NCI-H345 treated with DMSO at 0.1 percent for 48 hours (cell line): Measurements from ENCODE around the gene DMAC2.
"Not testable (repeated sequence)": the region's sequence is repeated elsewhere in the genome, so short reads cannot be mapped to it uniquely, and the experiment has no call there.

Source experiments
- DNase-seq: peaks from one replicate; lab custom pipeline; 2025; ENCODE audit not compliant: unreplicated experiment; lab: John Stamatoyannopoulos, UW

Gene DMAC2

GRCh38 chr19:41443813-41444455 lies 4.2 kb upstream of the DMAC2 start:
- DNase-seq, result no peak

GRCh38 chr19:41442473-41443355 lies 3.0 kb upstream of the DMAC2 start, which contains the start of gene ERICH4:
TSS of gene ERICH4 (plus strand) at chr19:41443156. CDS start at chr19:41443170, 14 bp downstream.
- no peak for DNase-seq

GRCh38 chr19:41441321-41441945 lies 1.7 kb upstream of the DMAC2 start:
- no peak for DNase-seq

DNA sequence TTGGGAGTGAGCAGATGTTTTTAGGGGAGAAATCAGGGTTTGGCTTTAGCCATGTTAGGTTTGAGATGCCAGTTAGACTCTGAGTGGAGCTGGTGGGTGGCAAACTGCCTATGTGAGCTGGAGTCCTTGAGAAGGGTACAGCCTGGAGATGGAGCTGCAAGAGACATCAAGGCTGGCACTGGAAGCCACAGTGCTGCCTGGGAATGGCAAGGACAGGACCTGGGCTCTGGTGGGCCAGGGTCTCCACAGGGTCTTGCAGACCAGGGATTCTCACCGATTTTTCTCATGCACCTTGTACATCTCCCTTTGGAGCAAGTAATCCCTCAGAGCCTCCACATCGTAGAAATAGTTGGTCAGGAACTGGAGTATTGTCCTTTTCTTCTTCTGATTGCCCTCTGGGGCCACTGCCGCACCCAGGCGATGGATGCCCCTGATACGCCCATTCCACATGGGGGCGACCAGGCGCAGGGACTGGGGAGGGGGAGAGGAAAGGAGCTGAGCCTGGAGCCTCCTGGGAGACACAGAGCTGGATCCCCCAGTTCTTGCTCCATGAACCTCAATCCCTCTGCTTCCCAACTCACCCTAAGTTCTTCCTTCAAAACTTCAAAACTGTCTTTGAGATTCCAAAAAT lies 1.7 kb downstream of the DMAC2 start:
- DNase-seq, result no peak

GRCh38 chr19:41436674-41436951 lies 3.1 kb downstream of the DMAC2 start:
- no peak for DNase-seq

GRCh38 chr19:41435936-41436673 lies 3.6 kb downstream of the DMAC2 start:
- no peak for DNase-seq

DNA sequence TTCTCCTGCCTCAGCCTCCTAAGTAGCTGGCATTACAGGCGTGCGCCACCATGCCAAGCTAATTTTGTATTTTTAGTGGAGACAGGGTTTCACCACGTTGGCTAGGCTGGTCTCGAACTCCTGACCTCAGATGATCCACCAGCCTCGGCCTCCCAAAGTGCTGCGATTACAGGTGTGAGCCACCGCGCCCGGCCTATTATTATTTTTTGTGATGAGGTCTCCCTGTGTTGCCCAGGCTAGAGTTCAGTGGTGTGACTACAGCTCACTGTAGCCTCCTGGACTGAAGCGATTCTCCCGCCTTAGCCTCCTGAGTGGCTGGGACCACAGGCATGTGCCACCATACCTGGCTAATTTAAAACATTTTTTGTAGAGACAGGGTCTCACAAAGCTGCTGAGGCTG lies 4.3 kb downstream of the DMAC2 start:
- DNase-seq, result not testable (repeated sequence)

DNA sequence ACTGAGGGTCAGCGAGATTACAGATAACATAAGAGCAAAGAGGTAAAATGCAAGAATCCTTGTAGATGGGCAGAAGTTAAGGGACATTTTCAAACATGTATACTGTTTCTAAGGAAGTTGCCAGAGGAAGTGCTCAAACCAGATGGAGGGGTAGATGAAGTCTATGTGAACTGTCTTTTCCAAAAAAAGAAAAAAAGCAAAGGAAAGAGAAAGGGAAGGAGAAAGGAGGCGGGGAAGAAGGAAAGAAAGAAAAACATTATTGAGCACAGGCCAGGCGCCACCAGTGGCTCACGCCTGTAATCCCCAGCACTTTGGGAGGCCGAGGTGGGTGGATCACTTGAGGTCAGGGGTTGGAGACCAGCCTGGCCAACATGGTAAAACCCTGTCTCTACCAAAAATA lies 5.3 kb downstream of the DMAC2 start:
- no peak for DNase-seq

DNA sequence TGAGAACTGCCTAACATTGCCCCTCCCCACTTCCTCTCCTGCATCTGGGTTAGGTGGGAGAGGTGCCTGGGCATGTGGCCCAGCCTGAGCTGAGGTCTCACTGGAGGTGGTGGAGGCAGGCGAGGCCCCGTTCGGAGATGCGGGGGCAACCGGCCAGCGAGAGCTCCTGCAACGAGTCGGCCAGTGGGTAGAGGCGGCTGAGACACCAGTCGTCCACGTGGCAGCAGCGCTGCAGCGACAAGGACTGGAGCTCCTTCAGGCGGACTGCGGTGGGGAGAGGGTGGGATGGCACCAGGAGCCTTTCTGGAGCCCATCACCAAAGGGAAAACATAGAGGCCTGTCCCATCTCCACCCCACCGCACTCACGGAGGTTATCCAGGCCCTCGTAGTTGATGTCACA lies 6.5 kb downstream of the DMAC2 start:
- no peak for DNase-seq

DNA sequence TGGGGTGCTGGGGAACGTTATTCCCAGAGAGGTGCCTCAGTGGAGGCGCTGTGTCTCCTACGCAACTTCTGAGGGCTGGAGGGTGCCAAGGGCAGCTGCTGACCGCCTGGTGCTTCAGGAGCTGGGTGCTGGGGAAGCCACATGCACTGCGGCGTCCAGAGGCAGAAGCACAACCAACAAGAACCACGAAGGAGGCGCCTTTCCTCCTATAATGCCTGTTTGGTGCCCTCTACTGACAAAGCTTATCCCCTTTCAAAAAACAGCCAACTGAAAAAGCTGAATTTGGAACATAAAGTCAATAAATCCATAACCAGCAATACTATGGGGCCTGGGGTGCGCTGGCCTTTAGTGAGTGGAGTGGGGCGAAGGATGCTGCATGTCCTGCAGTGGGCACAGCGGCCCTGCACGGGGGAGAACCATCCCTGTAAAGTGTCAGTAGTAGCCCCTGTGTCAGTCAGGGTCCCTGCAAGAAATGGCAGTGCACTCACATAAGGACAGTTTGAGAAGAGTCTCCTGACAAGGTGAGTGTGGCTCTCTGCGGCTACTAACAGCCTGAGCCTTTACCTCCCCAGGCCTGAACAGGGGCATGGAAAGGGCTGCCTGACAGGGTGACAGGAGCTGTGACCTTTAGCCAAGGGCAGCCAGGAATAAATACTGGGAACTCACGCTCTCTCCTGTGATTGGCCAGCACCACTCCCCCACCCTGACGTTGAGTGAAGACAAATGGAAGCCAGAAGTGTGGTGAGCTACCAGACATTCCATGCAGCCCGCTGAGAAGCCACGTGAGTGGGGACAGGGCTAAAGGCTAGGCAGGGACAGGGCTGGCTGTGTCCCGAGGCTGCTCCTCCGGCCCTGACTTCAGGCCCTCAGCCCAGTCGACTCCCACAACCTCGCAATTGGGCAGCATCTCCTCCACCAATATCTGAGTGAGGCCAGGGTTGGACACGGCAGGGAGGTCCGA lies 8.0 kb downstream of the DMAC2 start:
- no peak for DNase-seq

DNA sequence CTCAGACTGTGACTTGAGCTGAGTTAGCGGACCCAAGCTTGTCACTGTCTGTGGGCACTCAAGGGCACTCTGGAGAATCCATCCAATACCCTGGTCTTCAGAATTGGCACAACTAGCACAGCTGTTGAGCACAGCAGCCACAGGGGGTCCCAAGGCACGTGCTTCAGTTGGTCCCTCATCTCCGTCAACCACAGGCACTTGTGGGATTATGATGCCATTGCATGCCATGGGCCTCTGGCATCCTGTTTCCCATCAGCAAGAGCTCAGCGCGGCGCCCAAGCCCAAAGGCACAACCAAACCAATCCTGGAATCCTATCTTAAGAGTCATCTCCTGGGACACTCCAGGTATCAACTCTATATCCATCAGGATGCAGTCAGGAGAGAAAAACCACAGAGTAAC lies 8.8 kb downstream of the DMAC2 start:
- DNase-seq, result no peak

GRCh38 chr19:41428481-41428859 lies 11.2 kb downstream of the DMAC2 start:
- DNase-seq, result no peak

DNA sequence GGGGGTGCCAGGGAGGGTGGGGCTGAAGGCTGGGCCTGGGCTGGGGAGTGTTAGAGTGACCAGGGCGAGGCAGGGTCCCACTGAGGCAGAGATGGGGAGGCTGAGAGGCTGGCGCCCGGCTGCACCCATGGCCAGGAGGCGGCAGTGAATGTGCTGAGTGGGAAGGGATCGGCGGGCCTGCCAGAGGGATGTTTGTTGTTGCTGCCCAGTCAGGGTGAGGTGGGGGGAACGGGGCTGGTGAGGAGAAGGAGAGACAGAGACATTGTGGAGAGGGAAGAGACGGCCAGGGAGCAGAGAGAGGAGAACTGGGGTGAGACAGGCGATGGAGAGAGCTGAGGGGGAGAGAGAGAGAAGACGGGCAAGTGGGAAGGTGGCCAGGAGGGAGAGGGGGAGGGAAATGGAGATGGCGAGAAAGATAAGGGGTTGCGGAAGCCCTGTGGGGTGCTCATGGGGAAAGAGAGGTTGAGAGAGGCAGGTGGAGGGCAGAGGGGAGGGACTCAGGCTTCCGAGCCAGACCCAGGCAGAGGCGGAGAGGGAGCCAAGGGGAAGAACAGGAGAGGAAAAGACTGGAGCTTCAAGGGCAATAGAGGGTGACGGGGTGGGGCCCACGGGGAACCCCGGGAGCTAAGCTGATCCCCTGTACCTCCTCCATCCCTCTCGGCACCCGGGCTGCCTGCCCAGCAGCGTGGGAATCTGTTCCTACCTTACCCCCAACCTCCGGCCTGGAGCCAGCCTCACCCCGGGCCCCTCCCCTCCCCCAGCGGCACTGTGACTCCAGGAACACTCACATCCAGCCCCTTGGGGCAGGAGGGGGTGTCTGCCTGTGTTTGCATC lies 11.8 kb downstream of the DMAC2 start:
- DNase-seq, result no peak

GRCh38 chr19:41426952-41427646 lies 12.6 kb downstream of the DMAC2 start, which contains the start of gene B3GNT8:
TSS of gene B3GNT8 (minus strand) at chr19:41427374. CDS start at chr19:41426778, 596 bp downstream.
- DNase-seq, result no peak

GRCh38 chr19:41426116-41426841 lies 13.4 kb downstream of the DMAC2 start:
- DNase-seq, result no peak

DNA sequence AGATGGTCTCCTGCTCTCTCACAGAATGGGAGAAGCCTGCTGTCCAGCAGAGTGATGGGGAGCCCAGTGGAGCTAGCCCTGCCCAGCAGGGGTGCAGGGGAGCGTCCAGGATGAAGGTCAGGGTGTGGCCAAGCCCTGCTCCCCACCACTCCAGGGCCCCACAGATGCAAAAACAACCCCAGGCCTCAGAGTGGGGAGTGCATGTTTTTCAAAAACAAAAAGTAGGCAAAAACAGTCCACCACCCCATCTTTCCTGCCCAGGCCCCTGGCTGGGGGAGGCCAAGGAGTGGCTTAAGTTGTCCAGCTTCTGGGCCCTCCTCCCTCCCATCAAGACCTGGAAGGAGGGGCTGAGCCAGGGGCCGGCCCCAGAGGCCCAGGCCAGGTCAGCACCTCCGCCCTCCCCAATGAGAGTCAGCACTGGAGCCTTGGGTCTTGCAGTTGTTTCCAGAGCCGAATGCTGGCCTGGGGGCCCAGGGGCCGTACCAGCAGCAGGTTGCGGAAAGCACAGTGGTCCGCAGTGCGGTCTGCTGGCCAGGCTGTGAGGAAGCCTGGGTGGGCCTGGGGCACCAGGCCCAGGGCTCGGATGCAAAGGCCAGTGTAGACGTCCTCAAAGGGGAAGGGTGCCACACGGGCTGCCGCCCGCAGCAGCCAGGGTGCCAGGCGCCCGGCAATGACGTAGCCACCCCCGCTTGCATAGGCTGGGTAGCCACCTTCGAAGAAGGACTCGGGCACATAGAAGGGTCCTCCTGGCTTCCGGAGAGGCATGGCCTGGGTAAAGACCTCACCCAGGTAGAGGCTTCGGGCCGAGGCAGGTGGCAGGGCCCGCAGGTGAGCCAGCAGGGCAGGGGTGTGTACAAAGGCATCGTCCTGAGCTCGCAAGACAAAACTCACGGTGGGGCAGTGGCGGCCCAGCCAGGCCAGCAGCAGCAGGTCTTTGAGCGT lies 14.3 kb downstream of the DMAC2 start:
- DNase-seq, result no peak
